HG02623 (cell line): ENCODE data around the gene YY1AP1.
"Not testable (repeated sequence)": the region's sequence is repeated elsewhere in the genome, so short reads cannot be mapped to it uniquely, and the experiment has no call there.

ENCODE experiments used
- ATAC-seq: cut with Tn5 transposase; IDR thresholded peaks from one replicate; pipeline ENCODE4 v1.9.1; 2021; ENCODE audit warnings: moderate library complexity; ENCODE audit not compliant: unreplicated experiment

The YY1AP1 gene

DNA sequence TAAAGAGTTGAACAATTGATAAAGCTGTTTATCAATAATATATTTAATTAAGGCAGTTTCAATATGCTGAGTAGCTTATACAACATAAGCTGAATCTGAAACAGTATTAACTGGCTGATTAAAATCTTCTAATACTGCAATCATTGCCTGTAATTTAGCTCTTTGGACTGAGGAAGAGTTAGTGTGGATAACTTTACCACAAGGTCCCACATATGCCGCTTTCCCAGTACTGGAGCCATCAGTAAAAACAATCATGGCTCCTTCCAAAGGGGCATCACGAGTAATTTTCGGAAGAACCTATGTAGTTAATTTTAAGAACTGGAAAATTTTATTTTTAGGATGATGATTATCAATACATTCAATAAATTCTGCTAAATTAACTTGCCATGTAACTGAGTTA lies 7.0 kb upstream of the YY1AP1 start:
- ATAC-seq, result no peak

DNA sequence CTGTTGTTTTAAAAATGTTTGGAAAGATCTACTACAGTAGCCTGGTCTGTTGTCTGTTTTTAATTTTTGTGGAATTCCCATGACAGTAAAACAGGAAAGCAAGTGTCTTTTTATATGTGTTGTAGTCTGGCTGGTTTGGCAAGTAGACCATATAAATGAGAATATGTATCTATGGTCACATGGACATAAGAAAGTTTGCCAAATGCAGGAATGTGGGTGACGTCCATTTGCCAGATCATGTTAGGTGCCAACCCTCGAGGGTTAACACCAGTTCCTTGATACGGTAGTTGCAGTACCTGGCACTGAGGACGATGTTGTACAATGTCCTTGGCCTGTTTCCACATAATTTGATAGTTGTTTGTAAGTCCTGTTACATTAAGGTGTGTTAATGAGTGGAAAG lies 6.5 kb upstream of the YY1AP1 start:
- ATAC-seq, result no peak

DNA sequence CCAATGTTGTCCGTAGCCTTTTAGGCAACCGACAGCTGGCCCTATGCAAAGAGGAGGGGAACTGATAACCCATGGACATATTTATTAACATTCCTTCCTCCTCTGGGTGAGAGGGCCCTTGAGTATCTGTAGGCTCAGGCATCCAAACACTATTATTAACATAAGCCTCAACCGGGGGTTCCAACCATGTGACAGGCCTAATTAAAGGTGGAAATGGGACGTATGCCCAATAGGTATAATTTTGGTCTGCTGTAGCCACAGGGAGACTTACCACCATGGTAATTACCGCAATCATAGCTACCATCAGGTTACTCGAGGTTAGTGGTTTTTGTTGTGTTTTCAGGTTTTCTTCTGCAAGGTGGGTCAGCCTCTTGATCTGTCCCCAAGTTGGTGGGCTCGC lies 5.6 kb upstream of the YY1AP1 start:
- ATAC-seq, result no peak

DNA sequence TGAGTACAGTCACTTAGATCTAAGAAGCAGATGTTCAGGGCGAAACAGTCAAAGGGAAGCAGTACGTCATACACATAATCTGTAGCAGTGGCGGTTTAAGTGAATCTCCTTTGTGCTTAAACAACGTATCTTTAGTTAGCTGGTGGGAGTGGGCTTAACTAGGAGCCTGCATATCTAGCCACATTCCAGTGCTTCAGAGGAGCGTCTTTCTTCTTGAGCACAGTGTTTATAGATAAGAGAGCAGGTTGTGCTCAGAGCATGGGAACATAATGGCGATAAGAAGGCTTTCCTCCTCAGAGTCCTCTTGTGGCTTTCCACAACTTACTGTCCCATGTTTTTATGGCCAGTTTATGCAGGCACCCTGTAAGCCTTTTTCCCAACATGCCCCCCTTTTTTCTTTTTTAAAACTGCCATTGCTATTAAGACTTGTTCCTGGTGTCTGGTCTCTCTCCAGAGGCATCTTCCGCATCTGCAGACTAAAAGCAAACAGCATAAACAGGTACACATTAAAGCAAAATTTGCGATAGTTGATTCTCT lies 3.5 kb upstream of the YY1AP1 start:
- no peak for ATAC-seq

DNA sequence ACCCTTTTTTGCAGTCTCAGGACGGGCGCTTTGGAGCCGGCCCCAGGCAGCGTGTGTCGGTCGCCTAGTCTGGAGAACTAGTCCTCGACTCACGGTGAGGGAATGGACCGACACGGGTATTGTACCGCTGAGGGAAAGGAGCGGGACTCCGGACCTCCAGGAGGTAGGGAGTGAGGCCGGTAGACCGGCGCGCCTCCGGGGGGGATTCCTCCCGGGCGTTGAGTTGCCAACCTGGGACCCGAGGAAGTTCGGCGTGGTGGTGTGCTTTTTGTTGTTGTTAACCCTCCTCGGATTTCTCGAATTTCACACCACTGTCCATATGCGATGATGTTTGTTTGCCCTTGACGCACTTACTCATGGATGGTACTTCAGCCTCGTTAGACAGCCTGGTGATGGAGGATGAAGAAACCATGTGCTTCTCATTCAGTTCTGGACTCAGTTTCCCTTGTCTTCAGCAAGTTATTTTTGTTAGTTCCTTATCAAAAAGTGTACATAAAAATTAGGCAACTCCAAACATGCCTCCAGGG lies 570 bp upstream of the YY1AP1 start, which contains the start of gene DAP3:
Gene DAP3, plus strand, starts transcription at position 11 of the 527 bp plus-strand sequence. CDS start 20,689 bp downstream, outside the sequence.
- not testable (repeated sequence) for ATAC-seq

DNA sequence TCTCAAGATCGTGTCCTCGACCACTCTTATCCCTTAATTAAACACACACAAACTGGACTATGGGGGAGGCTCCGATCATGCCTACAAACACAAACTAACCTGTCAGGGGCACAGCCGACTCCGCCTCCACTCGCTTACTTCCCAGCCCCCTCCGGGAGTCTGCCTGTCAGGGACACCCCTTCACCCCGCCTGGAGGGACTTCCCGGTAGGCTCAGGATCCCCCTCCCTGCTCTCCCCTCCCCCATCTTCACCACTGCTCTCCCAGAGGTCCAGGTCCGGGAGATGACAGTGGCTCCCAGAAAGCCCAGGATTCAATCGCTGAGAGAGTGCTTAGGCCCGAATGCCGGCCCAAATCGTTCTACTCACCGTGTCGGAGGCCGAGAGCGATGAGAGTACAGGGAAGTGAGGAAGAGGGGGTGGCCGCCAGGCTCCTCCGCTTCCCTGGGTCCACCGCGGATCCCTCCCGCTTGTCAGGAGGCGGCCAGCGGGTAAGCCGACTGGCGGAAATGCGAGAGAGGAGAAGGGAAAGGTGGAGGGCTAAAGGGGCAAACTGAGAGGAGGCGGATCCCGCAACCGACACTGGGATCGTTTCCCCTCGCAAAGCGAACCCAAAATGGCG lies 760 bp downstream of the YY1AP1 start:
- not testable (repeated sequence) for ATAC-seq

DNA sequence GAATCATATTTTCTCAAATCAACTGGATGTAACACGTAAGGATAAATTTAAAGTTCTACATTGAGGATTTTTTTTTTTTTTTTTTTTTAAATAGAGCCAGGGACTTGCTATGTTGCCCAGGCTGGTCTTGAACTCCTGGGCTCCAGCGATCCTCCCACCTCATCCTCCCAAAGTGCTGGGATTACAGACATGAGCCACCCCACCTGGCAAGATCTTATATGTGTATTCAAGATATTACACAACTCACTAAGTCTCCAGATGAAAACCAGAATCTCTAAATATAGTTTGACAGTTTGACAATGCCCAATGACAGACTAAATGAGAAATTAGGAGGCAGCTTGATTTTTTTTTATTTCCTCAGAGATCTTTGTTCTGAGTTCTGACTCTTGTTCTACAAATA lies 6.8 kb downstream of the YY1AP1 start:
- ATAC-seq, result no peak

DNA sequence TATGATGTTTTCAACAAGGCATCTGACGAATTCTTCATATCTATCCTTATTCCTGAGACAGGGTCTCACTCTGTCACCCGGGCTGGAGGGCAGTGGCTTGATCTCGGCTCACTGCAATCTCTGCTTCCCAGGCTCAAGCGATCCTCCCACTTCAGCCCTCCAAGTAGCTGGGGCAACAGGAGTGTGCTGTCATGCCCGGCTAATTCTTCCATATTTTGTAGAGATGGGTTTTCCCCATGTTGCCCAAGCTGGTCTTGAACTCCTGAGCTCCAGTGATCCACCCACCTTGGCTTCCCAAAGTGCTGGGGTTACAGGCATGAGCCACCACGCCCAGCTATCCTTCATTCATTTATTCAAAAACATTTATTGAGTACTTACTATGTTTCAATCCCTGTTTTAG lies 8.0 kb downstream of the YY1AP1 start:
- ATAC-seq, result no peak

DNA sequence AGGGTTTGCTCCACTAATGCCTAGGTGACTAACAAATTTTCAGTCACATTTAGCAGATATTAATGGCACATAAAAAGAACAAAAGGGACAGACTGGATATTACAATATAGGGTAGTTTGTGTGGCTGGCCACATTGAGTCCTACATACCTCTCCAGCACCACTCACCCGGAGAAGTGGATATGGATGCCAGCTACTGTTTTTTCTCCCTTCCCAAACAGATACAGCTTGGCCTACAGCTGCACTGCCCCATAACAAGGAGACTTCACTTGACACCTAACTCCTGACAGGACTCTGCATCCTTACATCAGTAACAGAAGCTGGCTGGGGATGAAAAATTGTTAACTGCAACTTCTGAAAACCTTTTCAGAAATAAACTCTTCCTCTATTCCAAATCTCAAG lies 9.6 kb downstream of the YY1AP1 start:
- ATAC-seq, result not testable (repeated sequence)

DNA sequence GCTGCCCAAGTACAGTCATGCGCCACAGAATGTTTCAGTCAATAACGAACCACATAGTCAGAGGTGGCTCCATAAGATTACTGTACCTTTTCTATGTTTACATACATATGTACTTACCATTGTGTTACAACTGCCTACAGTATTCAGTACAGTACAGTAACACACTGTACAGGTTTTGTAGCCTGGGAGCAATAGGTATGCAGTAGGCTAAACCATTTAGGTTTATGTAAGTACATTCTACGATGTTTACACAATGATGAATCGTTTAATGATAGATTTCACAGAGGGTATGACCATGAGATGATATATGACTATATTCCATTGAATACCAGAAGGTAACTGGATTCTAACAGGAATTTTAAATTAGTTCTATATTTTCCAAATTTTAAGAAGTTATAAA lies 10.5 kb downstream of the YY1AP1 start:
- ATAC-seq, result no peak

DNA sequence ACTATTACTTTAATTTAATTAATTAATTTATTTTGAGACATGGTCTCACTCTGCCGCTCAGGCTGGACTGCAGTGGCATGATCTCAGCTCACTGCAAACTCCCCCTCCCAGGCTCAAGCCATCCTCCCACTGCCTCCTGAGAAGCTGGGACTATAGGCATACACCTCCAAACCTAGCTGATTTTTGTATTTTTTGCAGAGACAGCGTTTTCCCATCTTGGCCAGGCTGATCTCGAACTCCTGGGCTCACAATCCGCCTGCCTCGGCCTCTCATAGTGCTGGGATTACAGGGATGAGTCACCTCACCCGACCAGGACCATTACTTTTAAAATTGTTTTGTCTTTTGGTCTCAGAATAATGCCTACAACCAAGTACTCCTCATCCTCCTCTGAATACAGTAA lies 15.6 kb downstream of the YY1AP1 start:
- no peak for ATAC-seq

DNA sequence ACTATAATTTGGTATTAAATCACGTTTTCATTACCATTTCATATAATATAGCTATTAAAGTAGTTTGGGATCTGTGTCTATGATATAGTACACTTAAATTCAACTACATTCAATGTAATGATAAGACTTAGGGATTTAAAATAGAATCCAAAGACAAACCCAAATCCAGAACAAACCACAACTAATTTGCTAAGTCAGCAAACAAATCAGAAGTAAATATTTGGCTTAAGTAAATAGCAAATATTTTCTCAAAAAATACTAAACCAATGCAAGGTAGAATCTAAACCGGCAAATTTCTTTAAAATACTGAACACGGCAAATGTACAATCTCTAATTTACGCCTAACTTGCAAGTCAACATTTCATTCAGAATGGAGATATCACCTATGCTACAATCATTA lies 16.8 kb downstream of the YY1AP1 start:
- no peak for ATAC-seq

DNA sequence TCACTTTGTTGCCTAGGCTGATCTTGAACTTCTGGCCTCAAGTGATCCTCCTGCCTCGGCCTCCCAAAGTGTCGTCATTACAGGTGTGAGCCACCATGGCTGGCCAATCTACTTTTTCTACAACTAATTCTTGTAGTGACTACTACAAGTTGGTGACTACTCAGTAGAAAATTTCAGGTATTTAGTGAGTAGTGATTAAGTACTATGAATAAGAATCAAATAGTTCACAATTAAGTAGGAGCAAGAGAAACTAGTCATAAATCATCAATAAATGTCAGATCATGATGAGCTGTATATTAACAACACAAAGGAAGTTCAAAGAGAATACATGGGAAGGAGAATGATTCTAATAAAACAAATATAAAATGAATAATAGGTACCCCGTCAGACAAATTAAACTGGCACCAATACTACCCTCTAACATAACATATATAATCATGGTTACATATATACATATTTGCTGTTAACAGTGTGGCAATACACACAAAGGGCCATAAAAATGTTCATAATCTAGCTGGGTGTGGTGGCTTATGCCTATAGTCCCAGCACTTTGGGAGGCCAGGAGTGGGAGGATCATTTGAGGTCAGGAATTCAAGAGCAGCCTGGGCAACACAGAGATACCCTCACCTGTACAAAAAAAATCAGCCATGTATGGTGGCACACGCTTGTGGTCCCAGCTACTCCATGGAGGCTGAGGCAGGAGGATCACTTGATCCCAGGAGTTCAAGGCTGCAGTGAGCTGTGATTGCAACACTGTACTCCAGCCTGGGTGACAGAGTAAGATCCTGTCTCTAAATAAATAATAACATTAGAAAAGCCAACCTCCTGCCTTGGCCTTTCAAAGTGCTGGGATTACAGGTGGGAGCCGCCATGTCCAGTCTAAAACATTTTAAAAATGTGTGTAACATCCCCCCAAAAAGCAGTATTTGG lies 19.1 kb downstream of the YY1AP1 start:
- no peak for ATAC-seq

DNA sequence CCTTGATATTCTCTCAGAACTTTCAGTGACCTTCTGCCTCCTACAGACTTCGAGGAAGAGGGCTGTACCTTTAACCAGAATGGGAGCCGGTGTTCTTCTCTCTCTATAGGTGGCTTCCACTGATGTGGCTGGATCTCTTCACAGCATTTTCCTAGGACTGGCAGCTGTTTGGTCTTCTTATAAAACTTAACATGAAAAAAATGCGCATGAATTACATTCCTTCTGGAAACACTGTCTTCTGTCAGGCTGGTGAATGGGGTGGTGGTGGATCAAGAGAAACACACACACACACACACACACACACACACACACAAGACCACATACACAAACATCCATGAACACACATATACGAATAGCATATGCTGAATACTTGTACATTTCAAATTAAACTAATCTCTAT lies 27.3 kb downstream of the YY1AP1 start:
- ATAC-seq, result not testable (repeated sequence)

DNA sequence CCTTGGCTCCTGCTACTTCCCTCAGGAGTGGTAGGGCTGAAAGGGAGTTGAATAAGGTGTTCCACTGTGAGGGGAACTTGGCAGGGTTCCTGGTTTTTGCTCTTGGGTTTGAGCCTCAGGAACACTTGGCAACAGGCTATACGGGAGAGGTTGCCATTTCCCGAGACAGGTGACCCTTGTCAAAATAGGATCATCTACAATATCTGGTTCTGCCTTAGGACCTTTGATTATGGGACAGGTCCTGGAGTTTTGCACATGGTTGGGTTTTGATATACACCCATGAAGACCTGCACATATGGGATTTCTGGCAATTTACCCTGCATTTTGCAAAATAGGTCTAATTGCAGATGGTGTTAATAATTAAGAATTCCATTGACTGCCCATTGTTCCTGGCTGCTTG lies 31.1 kb downstream of the YY1AP1 start:
- ATAC-seq, result no peak

DNA sequence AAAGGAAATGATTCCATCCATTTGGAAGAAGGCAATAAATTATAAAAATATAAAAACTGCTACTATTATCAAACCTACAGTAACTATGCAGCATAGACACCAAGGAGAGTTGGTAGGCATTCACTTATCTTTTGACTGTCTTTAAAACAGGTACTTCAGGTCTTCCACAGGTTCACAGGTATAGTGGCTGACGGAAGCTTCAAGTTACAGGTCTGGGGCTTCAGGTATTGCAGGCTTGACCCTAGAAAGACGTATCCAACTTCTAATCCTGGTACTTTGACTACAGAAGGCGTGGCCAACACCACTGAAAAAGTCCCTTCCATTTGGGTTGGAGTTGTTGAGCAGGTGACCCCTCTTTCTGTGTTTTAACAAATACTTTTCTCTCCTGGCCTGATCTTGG lies 35.6 kb downstream of the YY1AP1 start:
- ATAC-seq, result no peak

DNA sequence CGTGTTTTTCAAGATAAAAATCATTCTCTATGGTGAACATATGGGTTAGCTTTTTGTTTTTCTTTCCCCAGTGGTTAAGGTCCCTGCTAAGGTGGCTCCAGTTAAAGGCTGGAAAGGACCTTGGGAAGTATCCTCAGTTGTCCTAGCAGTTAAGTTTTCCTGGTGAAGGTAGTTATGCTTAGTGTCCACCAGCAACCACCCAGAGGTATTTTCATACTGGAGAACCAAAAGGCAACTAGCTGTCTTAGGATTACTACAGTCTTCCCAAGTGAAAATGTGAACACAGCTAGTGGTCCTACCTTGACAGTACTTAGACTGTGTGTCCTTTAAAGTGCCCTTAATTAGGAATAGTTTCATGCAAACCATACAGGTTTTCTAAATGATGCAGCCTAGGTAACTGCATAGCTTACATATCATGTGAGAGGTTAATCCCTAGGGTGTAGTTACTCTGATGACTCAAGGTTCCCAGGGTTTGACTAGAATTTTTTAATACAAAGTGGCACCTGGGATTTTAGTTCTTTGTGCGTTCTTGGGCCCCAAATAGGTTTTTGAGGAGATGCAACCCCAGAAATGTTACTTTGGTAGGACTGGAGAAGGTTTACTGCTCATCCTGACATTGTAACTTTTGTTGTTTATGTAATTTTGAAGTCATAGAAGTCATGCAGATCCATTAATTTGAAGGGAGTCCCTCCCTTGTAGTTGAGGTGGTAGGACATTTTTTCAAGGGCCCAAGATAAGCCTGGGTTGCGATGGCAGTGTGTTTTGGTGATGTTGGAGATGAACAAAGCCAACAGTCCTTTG lies 36.5 kb downstream of the YY1AP1 start:
- no peak for ATAC-seq

DNA sequence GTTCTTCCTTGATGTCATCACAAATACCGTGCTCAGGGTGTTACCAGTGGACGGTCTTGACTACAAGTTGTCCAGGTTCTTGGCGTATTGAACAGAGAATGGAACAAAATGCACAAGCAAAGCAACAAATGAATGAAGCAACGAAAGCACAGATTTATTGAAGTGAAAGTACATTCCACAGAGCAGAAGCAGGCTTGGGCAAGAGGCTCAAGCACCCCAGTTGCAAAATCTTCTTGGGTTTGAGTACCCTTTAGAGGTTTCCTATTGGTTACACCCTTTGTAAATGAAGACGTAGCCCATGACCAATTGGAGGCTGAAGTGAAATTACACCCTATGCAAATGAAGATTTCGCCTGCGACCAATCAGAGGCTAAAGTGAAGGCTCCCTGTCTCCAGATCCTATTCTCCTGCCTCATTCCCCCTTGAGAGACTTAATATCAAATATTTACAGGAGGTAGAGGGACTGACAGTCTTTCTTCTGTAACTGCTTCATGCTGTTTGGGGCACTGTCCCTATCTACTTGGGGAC lies 38.3 kb downstream of the YY1AP1 start:
- ATAC-seq, result no peak

DNA sequence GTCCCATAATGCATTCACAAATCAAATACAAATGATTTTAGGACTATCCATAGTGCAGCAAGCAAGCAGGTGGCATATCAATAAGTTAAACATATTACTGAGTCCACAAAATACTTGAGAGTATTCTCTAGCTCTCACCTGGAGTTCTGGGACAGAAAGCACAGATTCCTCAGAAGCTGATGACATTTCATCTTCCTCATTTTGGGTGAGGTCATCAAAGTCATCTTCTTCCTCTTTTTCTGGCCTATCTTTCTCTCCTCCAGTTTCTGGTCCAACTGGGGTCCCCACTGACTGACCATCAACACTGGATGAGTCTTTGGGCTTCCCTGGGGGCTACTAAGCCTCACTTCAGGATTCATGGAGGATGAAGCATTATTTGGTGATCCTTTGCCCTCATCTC lies 38.9 kb downstream of the YY1AP1 start:
- no peak for ATAC-seq

DNA sequence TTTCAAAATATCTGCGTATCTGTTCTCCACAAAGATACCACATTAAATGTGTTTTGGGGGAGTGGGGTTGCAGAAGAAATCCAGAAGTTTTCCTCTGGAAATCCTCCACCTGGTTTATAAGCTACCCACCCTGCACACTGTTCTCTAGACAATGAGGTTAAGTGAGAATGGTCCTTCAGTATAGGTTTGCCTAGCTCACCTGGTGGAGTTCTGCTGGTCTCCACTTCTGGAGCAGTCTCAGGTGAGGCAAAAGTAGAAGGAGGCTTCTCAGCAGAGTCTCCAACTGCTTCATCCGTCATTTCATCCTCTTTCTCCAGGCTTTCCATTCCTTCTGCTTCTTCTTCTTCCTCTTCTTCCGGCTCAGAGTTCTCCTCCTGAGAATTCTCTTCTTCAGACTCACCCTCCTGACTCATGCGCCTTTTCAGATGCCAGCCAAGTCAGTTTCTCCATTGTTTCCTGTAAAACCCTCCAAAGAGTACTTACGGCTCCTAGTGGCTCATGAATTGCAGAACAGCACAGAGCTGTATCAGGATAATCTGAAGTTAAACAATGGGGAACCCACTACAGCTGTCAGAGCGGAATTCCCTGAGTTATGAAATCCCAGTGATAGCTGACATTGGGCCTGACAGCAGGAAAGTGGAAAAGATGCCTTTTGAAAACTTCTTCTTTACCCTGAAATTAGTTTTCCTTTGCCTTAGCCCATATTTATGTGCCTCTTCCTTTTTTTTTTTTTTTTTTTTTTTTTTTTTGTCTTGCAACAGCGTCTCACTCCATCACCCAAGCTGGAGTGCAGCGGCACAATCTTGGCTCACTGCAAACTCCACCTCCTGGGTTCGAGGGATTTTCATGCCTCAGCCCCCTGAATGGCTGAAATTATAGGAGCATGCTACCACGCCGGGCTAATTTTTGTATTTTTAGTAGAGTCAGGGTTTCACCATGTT lies 40.1 kb downstream of the YY1AP1 start:
- ATAC-seq, result no peak
